ENCODE measurements around the gene SCAPER.
"Not testable (repeated sequence)": the region's sequence is repeated elsewhere in the genome, so short reads cannot be mapped to it uniquely, and the experiment has no call there.

The SCAPER gene

DNA sequence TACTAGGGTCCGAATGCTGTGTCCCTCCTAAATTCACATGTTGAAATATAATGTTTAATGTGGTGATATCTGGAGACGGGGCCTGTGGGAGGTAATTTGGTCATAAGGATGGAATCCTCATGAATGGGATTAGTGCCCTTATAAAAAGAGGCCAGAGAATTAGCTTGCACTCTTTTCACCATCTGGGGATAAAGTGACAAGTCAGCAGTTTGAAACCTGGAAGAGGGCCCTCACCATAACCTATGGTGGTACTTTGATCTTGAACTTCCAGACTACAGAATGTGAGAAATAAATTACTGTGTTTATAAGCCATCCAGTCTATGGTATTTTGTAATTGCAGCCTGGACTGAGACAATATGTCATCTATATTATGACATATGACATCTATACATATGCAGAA is 436.4 kb downstream of the SCAPER start:
- DNase-seq: no peak

DNA sequence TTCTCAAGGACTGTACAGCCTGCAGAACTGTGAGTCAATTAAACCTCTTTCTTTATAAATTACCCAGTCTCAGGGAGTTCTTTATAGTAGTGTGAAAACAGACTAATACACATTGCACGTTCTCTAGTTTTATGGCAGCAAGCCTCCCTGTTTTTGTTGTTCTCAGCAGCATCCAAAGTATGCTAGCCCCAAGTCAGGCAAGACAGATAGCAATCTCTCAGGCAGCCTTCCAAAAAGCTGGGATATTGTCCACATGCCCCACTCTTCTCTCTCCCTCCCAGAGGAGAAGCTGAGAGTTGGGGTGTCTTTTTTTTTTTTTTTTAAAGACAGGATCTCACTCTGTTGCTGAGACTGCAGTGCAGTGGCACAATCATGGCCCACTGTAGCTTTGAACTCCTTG is 438.0 kb downstream of the SCAPER start:
- DNase-seq: no peak

- DNase-seq: no peak
These were observed 439.4 kb downstream of the SCAPER start for GRCh38 chr15:76465728-76466127.

GRCh38 chr15:76464247-76464646 is 440.9 kb downstream of the SCAPER start:
- DNase-seq: no peak

DNA sequence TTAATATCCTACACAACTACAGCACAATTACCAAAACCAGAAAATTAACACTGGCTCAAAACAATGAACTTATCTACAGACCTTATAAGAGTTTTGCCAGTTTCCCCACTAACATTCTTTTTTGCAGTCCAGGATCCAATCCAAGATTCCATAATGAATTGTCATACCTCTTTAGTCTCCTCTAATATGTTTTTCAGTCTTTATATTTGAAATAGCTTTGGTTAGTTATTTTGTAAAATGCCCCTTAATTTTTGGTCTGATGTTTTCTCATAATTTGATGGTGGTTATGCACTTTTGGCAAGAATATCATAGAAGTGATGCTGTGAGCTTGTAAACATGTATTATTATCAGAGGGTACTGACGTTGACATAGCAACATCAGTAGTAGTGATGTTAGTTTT is 444.3 kb downstream of the SCAPER start:
- DNase-seq: no peak

DNA sequence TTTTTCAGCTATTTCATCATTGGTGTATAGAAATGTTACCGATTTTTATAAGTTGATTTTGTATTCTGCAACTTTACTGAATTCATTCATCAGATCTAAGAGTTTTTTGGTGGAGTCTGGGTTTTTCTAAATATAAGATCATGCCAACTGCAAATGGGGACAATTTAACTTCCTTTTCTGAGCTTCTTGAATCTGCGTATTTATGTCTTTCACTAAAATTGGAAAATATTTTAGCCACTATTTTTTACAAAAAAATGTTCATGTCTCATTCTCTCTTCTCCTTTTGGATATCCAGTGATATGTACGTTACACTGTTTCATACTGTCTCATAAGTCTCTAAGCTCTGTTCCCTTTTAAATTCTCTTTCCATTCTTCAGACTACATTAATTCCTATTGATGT is 444.8 kb downstream of the SCAPER start:
- no peak for DNase-seq

DNA sequence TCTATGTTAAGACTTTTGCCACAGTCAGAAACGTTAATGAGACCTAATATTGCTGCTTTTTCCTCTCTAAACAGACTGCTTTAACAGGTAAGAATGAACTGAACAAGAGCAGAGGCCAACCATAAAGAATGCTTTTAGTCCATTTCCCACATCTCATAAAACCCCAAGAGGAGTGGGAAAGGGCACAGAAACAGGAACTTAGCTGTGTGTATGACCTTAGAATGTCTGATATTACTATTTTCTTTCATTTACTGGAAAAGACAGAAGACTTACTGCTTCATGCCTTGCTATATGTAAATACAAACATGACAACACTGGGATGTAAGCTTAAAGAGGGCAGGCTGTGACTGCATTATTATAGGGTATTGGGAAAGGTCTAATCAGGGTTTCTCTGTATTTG is 453.6 kb downstream of the SCAPER start:
- DNase-seq: no peak

GRCh38 chr15:76449455-76449854 is 455.7 kb downstream of the SCAPER start:
- DNase-seq: no peak

DNA sequence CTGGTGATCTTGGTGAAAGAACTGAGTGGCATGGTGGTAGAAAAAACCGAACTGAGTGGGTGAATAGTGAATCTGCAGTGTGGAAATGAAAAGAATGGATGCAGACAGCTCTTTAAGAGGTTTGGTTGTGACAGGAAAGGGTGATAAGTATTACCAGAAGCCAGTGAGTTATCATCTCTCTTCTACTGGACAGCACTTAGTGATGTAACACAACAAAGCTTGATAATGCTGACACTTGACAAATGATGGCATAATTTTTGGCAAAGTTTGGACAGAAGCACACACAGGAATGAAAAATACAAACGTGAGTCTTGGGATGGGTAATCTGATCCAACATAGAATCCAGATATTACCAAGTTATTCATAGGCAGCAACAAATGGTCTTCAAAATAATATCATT is 456.4 kb downstream of the SCAPER start:
- DNase-seq: no peak

DNA sequence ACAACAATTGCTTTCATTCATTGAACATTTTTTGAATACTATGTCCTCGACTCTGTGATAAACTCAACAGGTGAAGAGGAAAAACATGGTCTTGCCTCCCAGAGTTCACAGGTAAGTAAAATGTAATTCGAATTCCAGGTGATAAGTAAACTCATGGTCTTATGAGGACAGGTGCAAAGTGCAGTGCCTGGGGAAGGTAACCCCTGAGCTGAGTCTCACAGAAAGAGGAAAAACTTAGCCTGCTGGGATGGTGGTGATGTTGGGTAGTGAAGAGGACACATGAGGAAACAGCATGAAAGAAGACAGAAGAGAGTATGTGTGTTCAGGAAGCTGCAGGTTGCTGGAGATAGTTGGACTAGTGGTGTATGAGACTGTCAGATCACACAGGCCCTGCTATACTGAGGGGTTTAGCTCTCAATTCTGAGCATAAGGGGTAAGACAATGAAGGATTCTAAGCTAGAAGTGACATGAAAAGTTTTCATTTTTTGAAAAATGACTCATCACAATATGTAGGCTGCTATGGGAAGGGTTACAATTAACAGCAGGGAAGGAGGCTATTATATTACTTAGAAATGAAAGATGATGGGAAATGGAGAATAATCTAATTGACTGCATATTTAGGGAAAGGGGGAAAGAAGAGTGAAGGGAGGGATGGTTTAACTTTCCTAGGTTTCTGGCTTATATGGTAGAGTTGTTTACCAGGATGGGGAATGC is 457.3 kb downstream of the SCAPER start:
- DNase-seq: no peak

DNA sequence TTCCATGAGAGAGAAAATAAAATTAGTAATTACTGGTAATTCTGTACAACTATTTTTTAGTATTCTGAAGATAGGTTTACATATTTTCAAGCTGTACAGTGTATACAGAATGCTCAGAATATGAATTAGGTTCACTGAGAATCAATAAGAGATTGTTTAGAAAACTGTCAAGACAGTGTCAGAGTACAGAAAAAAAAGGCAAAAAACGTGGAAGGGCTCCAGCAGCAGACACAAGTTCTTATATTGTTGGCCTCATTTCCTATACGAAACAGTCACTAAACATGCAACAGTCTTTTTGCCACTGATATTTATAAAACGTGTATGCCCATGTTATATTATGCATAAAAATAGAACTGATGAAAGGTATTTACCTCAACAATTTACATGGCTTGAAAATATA is 464.7 kb downstream of the SCAPER start:
- DNase-seq: no peak

DNA sequence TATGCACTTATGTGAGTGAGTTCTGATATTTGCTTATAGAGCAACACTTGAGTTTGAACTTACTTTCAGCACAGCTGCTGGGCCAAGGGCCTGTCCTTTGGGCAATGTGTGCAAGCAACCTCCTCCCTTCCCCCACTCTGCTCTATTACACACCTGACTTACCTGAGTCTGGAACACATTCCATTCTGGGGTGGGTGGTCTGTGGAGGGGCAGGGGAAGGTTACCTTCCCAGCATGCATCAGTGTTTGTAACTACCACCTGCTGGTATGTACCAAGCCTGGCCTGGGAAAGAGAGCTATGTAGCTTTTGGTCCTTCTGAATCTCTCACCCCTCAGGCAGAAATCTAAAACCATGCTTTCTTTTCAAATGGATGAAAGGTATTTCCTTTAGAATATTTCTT is 465.6 kb downstream of the SCAPER start:
- DNase-seq: no peak

GRCh38 chr15:76433798-76434400 is 471.2 kb downstream of the SCAPER start:
- no peak for DNase-seq

DNA sequence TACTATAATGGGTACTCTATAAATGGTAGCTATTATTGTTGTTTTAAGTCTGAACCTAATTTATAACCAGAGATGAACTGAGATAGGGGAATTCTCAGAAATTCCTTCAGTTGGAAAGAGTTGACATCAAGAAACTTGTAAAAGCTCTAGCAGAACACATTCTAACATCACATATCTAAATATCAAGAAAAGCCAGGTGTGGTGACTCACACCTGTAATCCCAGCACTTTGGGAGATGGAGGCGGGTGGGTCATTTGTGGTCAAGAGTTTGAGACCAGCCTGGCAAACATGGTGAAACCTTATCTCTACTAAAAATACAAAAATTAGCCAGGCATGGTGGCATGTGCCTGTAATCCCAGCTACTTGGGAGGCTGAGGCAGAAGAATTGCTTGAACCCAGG is 472.1 kb downstream of the SCAPER start:
- not testable (repeated sequence) for DNase-seq

DNA sequence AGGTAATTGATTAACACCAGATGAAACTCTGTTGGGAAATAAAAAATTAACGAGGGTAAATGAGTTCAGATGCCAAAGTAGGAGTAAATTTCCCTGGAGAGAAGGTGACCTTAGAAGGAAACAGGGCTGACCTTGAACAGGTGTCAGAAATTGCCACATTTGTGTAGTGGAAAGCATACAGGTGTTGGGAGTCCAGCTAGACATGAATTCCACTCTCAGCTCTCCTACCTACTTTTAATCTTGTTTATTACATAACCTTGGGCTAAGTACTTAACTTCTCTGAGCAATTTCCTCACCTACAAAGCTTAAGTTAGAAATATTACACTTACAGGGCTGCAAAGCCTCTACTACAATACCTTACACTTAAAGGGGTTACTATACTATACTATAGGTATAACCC is 472.5 kb downstream of the SCAPER start:
- DNase-seq: no peak

DNA sequence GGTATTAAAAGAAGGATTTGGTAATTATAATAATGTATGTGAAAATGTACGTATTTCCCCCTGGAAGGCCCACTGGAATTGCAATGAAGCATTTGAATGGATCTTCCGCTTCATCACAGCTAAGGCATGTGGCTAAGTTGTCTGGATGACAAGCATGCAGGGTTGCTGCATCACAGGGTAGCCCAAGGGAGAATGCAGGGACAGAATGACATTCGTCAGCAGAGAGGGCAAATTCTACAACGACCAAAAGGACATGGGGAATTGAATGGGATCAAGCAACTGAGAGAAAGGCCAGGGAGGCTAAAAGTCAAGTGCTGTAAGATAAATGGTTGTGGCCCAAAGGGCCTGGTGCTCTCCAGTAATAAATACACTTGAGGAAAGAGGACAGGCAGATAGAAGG is 473.2 kb downstream of the SCAPER start:
- no peak for DNase-seq

DNA sequence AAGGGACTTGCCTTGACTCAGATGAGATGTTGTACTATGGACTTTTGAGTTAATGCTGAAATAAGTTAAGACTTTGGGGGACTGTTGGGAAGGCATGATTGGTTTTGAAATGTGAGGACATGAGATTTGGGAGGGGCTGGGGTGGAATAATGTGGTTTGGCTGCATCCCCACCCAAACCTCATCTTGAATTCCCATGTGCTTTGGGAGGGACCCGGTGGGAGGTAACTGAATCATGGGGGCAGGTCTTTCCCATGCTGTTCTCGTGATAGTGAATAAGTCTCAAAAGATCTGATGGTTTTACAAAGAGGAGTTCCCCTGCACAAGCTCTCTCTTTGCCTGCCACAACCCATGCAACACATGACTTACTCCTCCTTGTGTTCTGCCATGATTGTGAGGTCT is 474.4 kb downstream of the SCAPER start:
- DNase-seq: not testable (repeated sequence)

DNA sequence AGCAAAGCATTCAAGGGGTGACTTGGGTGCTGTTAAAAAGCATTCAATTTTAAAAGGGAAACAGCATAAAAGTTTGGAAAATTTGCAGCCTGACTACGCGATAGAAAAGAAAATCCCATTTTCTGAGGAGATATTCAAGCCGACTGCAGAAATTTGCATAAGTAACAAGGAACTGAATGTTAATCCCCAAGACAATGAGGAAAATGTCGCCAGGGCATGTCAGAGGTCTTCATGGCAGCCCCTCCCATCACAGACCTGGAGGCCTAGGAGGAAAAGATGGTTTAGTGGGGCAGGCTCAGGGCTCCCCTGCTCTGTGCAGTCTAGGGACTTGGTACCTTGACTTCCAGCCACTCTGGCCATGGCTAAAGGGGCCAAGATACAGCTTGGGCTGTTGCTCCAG is 475.5 kb downstream of the SCAPER start:
- no peak for DNase-seq

DNA sequence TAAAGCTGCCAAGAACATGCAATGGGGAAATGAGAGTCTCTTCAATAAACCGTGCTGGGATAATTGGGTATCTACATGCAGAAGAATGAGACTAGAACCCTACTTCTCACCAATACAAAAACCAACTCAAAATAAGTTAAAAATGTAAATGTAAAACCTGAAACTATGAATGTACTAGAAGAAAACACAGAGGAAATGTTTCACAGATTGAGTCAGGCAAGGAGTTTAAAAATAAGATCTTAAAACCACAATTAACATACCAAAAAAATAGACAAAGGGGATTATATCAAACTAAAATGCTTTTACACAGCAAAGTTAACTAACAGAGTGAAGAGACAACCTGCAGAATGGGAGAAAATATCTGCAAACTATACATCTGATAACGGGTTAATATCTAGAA is 478.2 kb downstream of the SCAPER start:
- no peak for DNase-seq

- no peak for DNase-seq
These were observed 486.6 kb downstream of the SCAPER start for GRCh38 chr15:76418352-76419140.

GRCh38 chr15:76401285-76401684 is 503.9 kb downstream of the SCAPER start:
- no peak for DNase-seq

GRCh38 chr15:76398317-76399104 is 506.6 kb downstream of the SCAPER start:
- DNase-seq: no peak

DNA sequence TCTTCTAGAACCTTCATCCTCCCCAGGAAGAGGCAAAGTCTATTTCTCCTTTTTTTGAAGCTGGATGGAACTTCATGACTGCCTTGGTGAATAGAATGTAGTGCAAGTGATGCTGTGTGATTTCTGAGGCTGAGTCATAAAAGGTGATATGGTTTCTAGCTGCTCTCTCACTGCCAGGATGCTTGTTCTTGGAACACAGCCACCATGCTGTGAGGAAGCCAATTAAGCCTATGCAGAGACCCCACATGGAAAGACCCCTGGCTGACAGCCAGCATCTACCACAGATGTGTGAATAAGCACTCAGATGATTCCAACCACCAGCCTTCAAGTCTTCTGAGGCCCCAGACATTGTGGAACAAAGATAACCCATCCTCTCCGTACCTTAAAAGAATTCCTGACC is 511.5 kb downstream of the SCAPER start:
- no peak for DNase-seq

All from activated gamma-delta T cell (primary cell).